IPS DF 4.7 (cell line): Measurements from ENCODE around the gene UNC5C.
A peak's percentile ranks its signal among the peaks of the same experiment; 100 is the strongest.

Source experiments
- DNase-seq: peaks from one replicate; pipeline ENCODE4 v3.0.0-alpha.2; 2013; ENCODE audit warnings: low spot score; ENCODE audit errors: extremely low read depth

UNC5C gene

GRCh38 chr4:95220205-95221175 lies 328.3 kb downstream of the UNC5C start:
- DNase-seq = no peak

GRCh38 chr4:95219109-95219508 lies 329.7 kb downstream of the UNC5C start:
- no peak for DNase-seq

- no peak for DNase-seq
Measured at GRCh38 chr4:95217197-95217596, 331.6 kb downstream of the UNC5C start.

GRCh38 chr4:95216636-95217035 lies 332.1 kb downstream of the UNC5C start:
- DNase-seq = no peak

- DNase-seq = no peak
Measured at GRCh38 chr4:95215991-95216605, 332.7 kb downstream of the UNC5C start.

GRCh38 chr4:95215043-95215442 lies 333.7 kb downstream of the UNC5C start:
- no peak for DNase-seq

- DNase-seq = no peak
Measured at GRCh38 chr4:95214408-95214807, 334.4 kb downstream of the UNC5C start.

- DNase-seq = no peak
Measured at GRCh38 chr4:95213366-95213765, 335.4 kb downstream of the UNC5C start.

- DNase-seq = no peak
Measured at GRCh38 chr4:95212692-95213091, 336.1 kb downstream of the UNC5C start.

- DNase-seq = no peak
Measured at GRCh38 chr4:95209927-95210326, 338.8 kb downstream of the UNC5C start.

- peak; percentile 25 for DNase-seq
Measured at GRCh38 chr4:95204873-95205272, 343.9 kb downstream of the UNC5C start.

- no peak for DNase-seq
Measured at GRCh38 chr4:95204267-95204844, 344.4 kb downstream of the UNC5C start.

GRCh38 chr4:95198961-95199360 lies 349.8 kb downstream of the UNC5C start:
- DNase-seq = no peak

- no peak for DNase-seq
Measured at GRCh38 chr4:95197353-95197752, 351.4 kb downstream of the UNC5C start.

GRCh38 chr4:95193391-95194224 lies 355.2 kb downstream of the UNC5C start:
- DNase-seq = no peak

- no peak for DNase-seq
Measured at GRCh38 chr4:95191537-95191936, 357.2 kb downstream of the UNC5C start.

GRCh38 chr4:95190751-95191436 lies 357.9 kb downstream of the UNC5C start:
- no peak for DNase-seq

GRCh38 chr4:95188701-95189370 lies 359.9 kb downstream of the UNC5C start:
- no peak for DNase-seq

- DNase-seq = no peak
Measured at GRCh38 chr4:95186666-95187065, 362.1 kb downstream of the UNC5C start.
